HG02870 (cell line): ENCODE data around the gene CCDC61.

Experiments
- ATAC-seq: cut with Tn5 transposase; IDR thresholded peaks from one replicate; pipeline ENCODE4 v1.9.1; 2021; ENCODE audit warnings: mild to moderate bottlenecking, moderate library complexity; ENCODE audit not compliant: unreplicated experiment

The CCDC61 gene

DNA sequence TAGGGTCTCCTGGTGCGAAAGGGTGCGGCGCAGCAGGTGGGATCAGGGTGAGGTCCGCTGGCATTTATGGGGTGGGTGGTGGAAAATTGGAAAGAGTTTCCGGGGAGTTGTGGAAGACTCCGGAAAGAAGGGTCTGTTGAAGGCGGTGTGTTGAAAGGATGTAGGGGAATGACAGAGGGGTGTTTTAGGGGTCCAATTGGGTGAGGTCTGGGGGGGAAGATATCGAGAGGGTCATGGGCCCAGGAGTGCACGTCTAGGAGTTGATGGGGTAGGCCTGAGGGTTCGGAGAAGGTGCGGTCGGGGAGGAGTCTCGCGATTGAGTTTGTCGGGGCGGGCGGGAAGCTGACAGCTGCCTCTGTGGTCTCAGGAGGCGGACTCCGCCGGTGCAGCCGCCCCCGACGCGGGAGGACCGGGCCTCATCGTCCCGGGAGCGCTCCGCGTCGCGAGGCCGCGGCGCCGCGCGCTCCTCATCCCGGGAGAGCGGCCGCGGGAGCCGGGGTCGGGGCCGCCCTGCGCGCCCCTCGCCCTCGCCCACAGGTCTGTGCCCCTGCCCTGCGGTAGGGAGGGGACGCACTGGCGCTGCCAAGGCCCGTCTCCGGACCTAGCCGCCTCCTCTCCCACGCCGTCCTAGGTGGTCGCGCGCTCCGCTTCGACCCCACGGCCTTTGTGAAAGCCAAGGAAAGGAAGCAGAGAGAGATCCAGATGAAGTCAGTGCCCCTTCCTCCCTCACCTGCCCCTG is 20.6 kb downstream of the CCDC61 start:
- no peak for ATAC-seq

DNA sequence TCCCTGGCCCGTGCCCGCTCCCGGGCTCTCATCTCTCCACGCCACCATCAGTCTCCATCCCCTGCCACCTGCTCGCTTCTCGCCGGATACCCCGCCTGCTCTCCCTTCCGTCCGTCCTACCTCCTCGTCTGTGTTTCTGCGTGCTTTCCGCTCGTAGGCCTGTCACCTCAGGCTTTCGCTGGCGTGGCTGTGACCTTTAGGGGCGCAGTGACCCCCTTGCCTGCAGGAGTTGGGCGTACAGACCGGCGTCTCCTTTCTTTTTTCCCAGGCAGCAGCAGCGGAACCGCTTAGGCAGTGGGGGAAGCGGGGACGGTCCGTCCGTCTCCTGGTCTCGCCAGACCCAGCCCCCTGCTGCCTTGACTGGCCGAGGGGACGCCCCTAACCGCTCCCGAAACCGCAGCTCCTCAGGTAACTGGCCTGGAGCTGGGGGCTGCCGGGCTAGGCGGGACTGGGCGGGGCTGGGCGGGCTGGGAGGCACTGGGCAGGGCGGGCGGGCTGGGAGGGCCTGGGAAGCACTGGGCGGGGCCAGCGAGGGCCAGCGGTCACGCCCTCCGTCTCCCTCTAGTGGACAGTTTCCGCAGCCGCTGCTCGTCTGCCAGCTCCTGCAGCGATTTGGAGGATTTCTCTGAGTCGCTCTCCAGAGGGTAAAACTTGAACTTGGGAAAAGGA is 21.3 kb downstream of the CCDC61 start:
- ATAC-seq = peak; percentile 35

DNA sequence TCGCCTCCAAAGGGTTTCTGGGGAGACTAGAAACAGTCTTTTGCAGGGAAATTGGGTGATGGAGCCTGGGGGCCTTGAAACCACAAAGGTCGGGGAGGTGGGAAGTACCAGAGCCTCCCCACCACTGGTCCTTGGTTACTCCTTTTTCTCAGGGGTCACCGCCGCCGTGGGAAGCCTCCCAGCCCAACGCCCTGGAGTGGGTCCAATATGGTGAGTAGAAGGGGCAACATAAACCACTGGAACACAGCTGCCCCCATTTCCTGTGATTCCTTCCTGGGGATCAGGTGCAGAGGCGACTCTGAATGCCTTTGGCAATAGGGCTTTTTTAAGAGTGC is 21.8 kb downstream of the CCDC61 start:
- ATAC-seq = no peak

GRCh38 chr19:46017874-46018675 is 22.8 kb downstream of the CCDC61 start:
- ATAC-seq = no peak

DNA sequence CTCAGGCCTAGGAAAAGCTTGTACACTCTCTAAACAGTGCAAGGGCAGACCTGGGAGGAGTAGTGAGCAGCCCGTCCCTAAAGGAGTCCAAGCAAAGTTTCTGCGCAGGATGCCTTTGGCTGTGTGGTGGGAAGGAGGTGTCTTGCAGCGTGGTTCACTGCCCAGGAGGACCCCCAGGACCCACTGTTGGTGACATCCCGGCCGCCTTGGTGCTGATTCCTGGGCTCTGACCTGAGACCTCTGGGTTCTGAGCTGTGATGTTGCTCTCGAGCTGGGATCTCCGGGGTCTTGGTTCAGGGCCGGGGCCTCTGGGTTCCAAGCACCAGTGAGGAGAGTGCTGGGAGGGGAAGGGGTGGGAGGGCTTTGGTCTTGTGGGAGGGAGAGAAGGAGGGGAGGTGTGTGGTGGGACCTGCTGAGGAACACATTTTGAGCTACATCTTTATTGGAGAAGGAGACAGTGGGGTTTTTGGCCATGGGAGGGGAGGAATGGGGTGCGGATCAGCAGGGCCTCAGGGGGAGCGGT is 23.5 kb downstream of the CCDC61 start:
- no peak for ATAC-seq

GRCh38 chr19:46019270-46019669 is 24.0 kb downstream of the CCDC61 start:
- no peak for ATAC-seq

DNA sequence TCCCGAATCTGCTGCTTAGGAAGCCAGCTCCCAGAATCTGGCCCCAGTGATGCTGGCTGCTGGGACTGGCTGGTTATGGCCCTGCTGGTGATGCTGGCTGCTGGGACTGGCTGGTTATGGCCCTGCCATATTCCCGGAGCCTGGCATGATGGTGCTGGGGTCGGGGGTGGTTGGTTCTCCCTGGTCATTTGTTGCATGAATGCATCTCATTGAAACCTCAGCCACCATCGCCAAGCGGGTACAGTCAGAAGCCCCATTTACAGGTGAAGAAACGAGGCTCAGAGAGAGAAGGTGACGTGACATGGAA is 25.5 kb downstream of the CCDC61 start:
- ATAC-seq = no peak

GRCh38 chr19:46021531-46022041 is 26.3 kb downstream of the CCDC61 start:
- no peak for ATAC-seq

DNA sequence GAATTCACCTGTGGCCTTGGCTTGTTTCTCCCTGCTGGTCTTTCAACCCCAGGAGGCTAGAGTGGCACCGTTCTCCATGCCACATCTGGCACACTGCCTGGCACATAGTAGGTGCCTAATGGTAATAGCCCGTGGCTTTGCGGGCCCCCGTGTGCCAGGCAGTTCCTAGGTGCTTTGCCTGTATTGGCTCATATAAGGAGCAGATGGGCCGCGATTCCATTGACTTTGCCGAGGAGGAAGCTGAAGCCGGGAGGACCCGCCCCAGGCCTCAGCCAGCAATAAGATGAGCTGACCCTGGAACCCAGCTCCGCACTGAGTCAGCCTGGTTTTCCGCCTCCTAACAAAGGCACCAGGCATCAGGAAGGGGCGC is 26.8 kb downstream of the CCDC61 start:
- ATAC-seq = no peak

GRCh38 chr19:46022431-46023310 is 27.4 kb downstream of the CCDC61 start, which contains the start of gene PGLYRP1:
Gene PGLYRP1 (minus strand): TSS chr19:46023053. CDS start chr19:46023021, 32 bp downstream.
- no peak for ATAC-seq

- ATAC-seq = no peak
Observed at GRCh38 chr19:46023311-46023779, 28.1 kb downstream of the CCDC61 start.

DNA sequence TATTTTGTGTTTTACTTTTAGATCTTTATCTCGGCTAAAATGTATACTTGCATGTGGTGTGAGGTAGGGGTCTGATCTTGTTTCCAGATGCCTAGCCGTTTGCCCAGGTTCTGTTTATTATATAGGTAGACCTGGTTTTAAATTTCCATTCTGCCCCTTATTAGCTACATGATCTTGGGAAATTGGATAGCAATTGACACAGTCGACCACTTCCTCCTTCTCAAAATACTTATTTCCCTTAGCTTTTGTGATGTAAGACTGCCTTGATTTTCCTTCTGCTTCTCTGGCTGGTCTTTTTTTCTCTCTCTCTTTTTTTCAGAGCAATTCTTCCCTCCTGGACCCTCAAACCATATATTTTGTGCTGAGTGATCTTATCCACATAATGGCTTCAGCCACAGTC is 30.6 kb downstream of the CCDC61 start:
- no peak for ATAC-seq

DNA sequence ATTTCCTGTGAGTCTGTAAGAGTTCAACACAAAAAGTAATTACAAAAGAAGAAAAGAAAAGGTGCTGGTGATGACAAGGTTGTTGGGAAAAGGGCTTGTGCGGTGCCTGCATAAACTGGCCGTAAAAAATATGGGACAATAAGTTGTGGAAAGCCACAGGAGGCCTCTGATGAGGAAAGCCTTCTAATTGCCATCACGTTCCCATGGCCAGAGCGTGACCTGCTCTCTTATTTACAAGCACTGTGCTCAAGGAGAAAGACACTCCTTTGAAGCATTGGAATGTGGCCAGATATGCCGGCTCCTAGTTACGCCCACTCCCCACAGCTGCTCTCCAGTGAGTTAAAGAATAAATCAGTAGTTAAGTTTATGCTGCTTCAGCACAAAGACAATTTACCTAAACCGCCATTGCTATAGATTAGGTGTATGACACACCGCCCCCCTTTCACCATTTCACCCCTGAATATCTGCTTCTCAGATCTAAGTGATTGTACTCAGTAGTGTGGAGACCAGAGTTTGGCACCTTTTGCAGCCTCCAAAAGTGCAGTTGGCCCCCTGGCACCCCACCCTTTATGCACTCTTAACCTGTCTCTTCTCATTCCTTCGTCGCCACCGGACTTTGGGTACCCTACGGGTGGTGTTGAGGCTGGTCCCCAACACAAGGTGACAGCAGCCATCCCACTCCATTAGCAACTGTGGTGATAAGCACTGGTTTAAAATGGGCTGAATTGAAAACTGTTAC is 35.7 kb downstream of the CCDC61 start:
- ATAC-seq = no peak

GRCh38 chr19:46031781-46032596 is 36.7 kb downstream of the CCDC61 start:
- no peak for ATAC-seq

DNA sequence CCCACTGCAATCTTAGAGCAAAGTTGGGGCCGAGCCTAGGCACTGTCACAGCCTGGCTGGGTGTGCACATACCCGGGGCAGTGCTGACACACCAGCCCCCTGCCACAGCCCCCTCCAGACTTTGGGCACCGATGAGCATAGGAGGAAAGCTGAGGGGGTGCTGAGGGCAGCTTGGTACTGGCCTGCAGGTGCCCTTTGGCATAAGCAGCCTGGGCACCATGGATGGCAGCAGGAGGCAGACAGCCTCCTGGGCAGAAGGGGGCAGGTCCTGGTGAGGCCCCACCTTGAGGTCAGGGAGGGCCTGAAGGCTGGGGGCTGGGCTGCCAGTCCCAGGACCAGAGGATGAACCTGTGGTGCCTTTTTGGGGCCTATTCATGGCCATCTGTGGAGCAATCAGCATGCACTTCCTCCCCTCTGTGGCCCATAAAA is 37.3 kb downstream of the CCDC61 start:
- no peak for ATAC-seq

GRCh38 chr19:46033401-46033800 is 38.1 kb downstream of the CCDC61 start:
- ATAC-seq = no peak

- no peak for ATAC-seq
Observed at GRCh38 chr19:46035546-46035945, 40.3 kb downstream of the CCDC61 start.

GRCh38 chr19:46035986-46036743 is 40.9 kb downstream of the CCDC61 start:
- ATAC-seq = no peak
